Stimulated activated CD4-positive, alpha-beta T cell treated with anti-CD3 and anti-CD28 coated beads, Interleukin-12 subunit alpha, Interleukin-12 subunit beta, amount 100 ng/mL, for 48 hours (primary cell): ENCODE data around the gene S100A9.
"Not testable (repeated sequence)": the region's sequence is repeated elsewhere in the genome, so short reads cannot be mapped to it uniquely, and the experiment has no call there.

Source experiments
- DNase-seq, 3 donors: peaks; one replicate each; pipeline ENCODE4 v3.0.0-alpha.2; 2020; ENCODE audit warnings: low read depth in 2 of 3, low spot score in 1 of 3

Gene S100A9

DNA sequence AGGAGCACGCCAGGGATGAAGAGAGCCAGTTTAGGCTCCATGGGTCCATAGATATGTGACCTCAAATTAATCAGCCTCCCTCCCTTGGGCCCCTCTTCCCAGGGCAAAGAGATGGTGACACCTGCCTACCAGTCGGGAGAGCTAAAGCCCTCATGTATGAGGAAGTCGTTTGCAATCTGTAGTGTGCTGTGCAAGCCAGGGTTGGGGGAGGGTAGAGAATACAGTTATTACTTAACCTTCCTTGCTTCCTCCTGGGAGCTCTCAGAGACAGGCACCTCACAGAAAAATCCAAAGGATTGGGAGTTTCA lies 13.0 kb upstream of the S100A9 start:
- DNase-seq: no peak

DNA sequence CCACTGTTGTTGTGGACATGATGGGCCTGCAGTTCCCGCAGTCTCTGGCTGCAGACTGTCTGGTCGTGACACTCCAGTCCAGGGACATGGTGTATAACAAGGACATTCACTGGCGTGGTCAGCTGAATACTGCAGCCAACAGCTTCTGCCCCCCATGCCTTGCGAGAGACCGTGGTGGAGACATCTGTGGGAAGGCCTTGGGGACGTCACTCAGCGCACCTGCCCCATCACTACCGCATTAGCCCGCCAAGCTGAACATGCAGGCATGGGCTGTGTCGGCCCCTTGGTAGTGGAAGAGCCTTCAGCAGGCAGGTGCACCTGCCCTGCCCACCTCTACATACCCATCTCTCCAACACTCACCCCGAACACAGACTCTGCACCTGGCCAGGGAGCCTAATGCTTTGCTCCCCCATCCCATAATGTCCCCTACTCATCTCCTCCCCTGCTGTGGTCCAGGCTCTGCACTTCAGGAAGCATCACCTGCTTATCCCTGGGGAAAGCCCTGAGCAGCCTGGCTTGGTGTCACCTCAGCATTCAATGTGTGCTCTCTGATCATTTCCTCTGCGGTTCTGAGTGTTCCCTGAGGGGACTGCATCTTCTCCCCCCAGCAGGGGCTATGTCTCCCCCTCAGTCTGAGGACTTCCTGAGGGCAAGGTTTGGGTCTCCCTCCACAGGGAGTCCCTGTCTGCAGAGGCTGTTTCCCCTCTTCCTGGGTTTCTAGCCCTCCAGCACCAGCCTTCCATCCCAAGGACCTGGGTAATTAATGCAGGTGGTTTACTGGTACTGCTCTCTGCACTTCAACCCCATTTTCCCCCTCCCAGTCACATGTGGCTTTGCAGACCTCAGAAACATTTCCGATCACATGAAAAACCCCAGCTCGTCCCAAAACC lies 12.2 kb upstream of the S100A9 start:
- no peak for DNase-seq

DNA sequence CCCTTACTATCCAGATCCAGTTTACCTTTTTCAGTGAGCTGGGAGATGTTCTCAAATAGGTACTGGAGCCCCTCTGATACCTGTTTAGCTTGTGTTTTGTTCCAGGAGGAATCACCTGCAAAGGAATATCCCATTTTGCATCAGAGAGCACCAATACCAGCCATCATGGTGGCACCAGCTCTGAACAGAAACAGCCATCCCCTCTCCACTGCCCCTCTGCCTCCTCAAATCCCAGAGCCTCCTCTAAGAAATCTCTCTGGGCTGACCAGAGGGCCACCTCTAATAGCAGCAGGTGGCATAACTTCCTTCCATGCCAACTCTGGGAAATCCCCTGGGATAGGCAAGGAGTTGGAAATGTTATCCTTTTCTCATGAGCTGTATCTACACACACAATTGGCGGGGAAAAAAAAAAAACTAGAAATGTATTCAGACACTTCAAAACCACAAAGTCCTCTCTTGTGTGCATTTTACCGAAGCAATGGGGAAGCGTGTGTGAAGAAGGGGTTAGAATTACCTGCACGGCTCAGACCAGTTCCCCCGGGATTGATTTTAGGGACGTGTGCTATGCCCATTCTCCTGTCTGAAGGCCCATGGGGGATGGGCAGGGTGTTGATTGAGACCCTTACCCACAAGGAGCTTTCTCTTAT lies 11.5 kb upstream of the S100A9 start:
- DNase-seq: no peak

DNA sequence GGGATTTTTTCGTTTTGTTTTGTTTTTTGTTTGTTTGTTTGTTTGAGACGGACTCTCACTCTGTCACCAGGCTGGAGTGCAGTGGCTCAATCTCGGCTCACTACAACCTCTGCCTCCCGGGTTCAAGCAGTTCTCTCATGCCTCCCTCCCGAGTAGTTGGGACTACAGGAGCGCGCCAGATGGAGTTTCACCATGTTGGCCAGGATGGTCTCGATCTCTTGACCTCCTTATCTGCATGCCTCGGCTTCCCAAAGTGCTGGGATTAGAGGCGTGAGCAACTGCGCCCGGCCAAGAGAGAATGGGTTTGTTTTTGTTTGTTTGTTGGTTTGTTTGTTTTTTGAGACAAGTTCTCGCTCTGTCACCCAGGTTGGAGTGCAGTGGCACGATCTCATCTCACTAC lies 10.6 kb upstream of the S100A9 start:
- DNase-seq: not testable (repeated sequence)

DNA sequence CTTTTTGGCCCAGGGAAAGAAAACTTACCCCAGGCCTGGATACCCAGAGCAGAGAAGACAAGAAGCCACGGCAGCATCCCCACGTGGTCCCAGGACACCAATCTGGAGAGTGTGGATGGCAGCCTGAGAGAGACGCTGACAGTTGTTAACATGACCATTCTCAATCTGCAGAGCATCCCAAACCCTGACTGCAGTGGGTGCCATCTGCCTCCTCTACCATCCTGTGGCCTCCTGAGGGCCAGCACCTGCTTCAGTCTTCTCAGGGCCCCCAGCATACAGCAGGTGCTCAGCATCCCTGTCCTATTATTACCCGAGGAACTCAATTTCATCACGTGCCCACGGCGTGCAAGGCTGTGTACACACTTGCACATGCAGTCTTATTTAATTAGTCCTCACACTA lies 9.8 kb upstream of the S100A9 start:
- DNase-seq: no peak

DNA sequence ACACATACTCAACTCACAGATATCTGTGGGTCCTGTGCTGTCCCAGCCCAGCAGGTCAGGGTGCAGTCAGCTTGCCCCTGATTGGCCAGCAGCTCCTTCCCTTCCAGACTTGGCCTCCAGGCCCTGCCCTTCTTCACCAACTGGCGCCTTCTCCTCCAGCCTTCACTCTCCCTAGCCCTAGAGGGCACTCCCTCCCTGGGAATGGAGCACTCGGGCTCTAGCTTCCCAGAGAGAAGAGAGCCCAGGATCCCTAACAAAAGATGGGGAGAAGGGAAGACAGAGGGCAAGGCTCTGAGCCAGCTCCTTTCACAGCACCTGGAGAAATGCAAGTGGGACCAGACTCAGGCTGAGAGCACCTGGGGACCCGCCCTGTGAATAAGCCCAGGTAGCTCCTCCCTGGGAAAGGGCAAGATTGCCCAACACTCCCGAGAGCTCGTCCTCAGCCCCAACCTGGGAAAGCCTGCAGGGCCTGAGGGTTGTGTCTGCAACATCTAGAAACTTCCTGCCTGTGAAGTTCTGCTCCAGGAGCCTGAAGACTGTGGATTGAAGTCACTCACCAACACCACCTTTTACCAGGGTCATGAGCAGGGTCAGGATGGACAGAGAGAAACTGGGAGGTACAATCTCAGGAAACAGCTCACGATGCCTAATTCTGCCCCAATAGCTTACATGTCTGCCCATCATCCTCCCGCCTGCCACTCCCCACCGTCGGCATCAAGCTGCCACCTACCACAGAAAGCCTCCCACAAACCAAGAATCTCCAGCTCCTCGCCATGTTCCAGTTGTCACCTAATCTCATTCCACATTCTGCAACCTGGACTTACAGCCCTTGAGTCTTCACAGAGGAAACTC lies 8.9 kb upstream of the S100A9 start, which contains the start of gene PGLYRP4:
PGLYRP4 (minus strand) TSS at position 331 of the 852 bp plus-strand sequence. CDS start 909 bp downstream, outside the sequence.
- DNase-seq: no peak

DNA sequence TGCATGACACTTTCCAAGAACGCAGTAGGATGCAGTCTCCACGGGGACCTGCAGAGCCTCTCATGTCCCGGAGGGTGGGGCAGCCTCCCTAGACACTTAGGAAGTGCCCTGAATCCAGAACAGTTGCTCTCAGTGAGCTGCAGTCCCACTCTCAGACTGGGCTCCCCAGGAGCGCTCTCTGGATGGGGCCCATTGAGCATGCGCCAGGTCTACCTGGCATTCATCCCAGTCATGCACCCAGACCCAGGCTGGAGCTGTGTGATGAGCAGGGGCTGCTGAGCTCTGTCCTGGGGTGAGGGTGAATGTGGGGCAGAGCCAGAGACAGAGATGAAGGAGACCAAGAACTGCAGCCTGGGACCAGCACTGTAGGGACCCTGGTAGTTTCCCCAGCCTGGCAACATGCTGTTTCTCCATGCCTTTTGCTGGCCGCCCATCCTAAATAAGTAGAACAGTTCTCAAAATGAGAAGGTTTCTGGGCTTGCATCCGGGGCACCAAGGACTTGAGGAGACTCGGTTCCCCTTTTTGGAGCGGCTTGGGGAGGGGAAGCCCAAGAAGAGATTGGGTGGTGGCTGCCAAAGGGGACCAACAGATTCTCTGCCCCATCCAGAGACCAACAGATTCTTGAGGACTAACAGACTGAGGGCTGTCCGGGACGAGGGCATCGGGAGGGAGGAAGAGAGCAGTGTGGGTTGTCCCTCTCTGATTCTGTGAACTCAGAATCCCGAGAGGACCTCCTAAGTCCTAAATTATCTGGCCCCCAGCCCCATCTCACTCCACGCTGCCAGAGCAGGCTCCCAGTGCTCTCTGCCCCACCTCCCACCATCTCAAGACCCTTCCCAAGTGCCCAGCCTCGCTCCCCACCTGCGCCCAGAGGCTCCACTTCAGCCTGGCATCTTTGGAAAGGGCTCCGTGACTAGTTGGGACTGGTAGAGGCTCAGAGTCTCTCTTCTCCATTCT lies 8.0 kb upstream of the S100A9 start:
- DNase-seq: no peak

DNA sequence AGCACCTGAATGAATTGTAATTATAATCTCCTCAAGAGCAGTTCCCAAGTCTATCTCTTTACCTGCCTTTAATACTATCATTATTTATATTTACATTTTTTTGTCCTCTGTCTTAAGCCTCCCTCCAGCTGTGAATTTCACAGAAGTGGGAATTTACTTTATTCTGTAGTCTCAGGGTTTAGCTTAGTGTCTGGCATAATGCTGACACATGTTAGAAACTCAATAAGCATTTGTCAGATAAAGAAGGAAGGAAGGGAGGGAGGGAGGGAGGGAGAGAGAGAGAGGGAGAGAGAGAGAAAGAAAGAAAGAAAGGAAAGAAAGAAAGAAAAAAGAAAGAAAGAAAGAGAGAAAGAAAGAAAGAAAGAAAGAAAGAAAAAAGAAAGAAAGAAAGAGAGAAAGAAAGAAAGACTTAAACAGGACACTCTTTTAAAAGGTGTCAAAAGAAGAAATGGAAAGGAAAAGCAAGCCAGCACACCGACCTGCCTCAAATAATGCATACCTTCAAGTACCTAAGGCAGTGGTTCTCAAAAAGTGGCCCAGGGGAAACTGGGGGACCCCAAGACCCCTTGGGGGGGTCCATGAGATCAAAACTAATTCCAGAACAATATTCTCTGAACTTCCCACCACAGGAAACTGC lies 7.2 kb upstream of the S100A9 start:
- DNase-seq: no peak

DNA sequence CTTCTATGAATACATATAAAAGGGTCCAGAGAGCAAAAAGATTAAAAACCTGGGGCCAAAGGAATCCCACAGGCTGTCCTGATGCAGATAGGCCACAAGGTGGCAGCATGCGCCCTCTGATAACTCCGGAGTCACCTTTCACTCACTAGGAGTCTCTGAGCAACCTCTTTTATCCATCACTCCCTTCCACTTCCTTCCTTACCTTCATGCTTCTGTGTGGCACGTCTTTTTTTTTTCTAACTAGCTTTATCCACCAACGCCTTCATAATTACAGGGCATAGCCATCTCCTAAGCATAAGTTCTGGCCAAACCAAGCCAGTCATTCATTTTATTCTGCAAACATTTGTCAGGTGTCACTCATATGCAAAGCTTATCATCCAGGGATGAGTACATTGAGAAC lies 5.1 kb upstream of the S100A9 start:
- peak; percentile 39 to 49 (median 45) for DNase-seq

DNA sequence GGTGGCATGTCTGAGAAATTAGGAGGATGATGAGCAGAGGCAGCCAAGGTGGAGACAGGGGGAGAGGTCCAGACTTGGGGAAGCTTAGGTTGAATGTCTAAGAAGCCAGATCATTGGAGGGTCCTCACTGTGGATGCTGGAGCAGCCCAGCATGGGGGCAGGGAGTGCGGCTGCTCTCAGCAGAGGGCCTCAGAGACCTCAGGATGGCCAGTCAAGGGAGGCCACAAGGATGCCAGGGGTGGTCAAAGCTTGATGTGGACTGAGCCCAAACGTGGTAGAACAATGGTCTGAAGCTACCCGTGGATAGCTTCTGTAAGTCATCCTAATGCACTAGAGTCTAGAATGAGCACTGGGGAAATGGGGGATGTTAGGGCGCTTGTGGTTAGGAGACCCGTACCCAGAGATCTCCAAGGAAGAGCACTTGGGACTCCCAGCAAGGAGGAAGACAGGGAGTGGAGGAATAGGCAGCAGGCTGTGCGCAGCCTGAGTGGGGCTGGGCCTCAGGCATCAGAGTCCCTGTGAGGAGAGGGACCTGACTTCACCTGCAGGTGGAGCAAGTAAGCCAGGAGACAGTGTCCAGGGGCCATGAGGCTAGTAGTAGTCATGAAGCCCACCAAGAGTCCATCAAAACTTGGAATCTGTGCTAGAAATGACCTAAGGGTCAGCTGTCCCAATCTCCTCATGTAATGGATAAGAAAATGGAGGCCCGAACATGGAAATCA lies 4.3 kb upstream of the S100A9 start:
- no peak for DNase-seq

DNA sequence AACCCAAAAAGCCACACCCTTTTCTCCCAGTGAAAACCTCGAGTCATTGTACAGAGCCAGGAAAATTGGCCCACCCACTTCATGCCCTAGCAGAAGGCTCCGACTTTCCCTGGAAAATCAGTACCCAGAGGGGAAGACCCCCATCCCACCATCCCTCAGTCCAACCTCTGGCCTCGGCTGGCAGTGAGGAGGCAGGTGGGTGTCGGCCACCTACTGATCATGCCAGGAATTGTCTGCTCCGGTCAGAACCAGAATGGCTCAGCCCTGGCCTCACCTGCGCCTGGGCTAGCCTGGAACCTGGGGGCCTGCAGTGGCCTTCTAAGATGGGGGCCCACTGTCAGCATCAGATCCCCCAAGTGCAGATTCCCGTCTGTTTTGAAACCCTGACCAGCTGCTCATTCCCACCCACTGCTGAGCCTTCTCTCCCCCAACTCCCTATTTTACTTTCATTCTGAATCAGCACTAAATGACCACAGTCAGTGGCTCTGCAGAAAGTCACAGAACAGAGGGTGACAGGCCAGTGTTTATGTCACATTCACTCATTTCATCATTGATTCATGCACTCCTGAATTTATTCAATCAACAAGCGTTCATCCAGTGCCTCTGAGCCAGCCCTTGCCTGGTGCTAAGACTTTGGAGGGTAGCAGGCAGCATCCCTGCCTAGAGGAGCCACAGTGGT lies 3.0 kb upstream of the S100A9 start:
- no peak for DNase-seq

DNA sequence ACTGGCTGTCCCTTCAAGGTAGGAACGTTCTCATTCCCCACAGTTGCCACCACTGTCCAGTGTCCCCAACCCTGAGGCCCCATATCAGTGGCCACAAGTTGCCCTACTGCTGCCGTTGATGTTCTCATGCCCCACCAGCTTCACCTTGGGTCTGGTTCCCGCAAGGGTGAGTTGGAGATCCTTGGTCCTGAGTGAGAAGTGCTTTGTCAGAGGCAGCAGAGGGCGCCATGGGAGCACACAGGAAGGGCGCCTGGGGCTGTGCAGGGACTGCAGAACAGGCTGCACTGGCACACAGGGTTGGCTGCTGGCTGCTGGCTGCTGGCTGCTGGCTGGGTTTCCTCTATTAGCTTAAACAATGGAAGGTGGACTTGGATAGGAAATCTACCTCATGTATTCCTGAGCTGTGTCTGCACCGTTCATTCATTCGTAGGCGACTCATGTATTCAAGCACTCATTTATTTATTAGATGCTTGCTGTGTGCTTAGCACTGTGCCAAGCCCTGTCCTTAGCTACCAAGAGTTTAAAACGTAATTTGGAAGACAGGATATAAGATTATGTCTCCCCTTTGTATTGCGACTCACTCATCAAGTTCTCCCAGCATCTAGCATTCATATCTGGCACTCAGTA lies 2.1 kb upstream of the S100A9 start:
- DNase-seq: peak; percentile 14 to 20 (median 16)

DNA sequence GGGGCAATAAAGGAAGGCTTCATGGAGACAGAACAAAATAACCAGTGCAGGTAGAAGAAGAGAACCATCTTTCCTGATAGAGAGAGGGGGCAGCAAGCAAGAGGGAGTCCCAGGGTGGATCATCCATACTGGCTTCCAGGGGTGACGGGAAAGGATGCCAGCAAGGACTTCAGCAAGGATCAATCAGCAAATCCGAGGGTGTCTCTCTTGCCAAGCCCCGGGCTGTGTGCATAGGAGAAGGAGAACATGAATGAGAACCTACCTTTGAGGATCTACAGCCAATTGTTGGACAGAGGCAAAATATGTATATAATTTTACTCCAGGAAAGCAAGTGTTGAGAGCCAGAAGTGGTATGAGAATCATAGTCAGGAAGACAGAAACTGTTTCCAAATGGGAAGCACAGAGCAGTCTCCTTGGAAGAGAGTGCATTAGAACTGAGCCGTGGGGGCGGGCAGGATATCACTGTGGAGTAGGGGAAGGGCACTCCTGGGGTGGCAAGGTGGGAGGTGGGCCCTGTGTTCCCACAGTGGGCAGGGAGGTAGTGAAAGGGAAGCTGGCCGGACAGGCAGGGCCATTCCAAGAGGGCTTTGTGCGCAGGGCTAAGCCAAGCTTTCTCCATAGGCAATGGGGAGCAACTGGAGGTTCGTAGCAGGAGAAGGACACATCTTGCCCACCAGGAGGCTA lies 1.1 kb upstream of the S100A9 start:
- no peak for DNase-seq

DNA sequence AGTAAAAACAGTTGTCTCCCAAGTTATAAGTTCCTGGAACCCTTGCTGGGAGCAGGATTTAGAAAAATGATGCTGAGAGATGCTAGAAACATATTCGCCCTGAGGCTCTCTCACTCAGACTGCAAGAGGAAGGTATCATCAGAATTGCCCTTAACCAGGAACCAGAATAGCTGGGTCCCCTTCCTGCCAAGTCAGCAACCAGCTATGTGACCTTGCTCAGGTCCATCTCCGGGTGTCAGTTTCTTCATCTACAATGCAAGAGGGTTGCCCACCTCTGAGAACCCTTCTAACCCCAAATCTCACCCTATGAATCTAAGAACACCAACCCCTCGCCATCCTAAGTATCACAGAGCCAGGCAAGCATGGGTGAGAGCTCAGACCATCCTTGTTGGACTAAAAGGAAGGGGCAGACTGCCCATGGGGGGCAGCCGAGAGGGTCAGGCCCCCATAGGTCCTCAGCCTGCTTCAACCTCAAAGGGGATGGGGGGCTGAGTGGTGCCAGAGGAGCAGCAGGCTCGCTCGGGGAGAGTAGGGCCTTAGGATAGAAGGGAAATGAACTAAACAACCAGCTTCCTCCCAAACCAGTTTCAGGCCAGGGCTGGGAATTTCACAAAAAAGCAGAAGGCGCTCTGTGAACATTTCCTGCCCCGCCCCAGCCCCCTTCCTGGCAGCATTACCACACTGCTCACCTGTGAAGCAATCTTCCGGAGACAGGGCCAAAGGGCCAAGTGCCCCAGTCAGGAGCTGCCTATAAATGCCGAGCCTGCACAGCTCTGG lies 390 bp upstream of the S100A9 start:
- no peak for DNase-seq

DNA sequence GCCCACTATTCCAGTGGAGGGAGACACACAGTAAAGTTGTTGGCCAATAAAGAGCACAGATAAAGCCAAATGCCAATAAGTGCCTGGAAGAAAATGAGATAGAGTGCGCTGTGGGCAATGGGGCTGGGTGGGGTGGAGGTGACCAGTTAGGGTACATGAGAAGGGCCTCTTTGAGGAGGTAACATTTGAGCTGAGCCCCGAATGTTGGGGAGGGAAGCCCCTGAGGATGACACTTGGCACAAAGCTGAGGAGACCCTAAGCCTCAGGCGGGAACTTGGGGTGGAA lies 979 bp downstream of the S100A9 start:
- DNase-seq: no peak

DNA sequence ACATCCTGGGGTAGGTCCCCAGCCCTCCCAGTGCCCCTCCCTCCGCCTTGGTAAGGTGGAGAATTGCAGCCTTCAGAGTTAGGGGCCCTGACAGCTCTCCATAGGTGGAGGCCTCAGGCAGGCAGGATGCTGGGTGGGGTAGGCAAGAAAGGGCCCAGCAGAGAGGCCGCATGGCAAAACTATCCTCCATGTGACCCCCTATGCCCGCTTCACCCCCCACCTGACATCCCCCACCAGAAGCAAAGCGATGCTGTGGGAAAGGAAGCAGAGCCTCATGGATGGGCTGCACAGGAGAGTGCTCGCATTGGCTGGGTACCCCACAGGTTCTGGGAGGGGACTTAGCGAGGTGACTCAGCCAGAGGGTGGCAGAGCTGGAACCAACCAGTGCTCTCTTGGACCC lies 1.6 kb downstream of the S100A9 start:
- no peak for DNase-seq

DNA sequence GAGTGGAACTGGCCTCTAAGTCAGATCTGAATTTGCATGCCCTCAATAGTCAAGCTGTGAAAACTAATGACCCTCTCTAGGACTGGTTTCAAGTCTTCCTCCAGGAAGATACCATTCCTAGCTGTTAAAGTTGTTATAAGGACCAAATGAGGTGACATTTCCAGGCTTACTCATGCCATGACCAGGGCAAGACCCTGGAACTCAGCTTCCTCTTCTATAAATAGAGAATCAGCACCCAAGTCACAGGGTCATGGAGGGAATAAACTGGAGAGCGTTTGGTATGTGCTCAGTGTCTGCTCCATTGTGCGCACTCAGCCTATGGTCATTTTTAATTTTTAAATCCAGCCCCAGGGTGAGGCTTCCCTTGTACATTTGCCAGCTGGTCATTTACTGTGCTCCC lies 2.5 kb downstream of the S100A9 start:
- DNase-seq: no peak
